SK-N-SH (cell line): ENCODE measurements around the gene PRPF6.

Experiments
- EP300 ChIP-seq, 2 experiments: IDR thresholded peaks; 2 replicates each; pipeline versions ENCODE4 v1.4.0 to v1.6.1; 2012; ENCODE audit warnings: borderline replicate concordance in 1 of 2, low read depth in 1 of 2, low read length in 1 of 2
- POLR2AphosphoS5 ChIP-seq: IDR thresholded peaks from 2 replicates; pipeline ENCODE4 v1.6.1; 2012; ENCODE audit warnings: low read depth, low read length

GRCh38 chr20:63946986-63947637 lies 33.8 kb upstream of the PRPF6 start:
- TF ChIP-seq POLR2AphosphoS5: no peak
- no peak for TF ChIP-seq EP300 (IDR thresholded peaks at IDR 0.05; ENCODE audit: borderline replicate concordance in 1 of 2, low read depth in 1 of 2, low read length in 1 of 2)
